ENCODE measurements around the gene PDLIM5.

Gene PDLIM5

GRCh38 chr4:94530073-94530472 lies 78.3 kb downstream of the PDLIM5 start:
- H3K4me3 ChIP-seq (ENCODE audit: low read depth, low read length), result no peak overlapping the region
- DNase-seq (ENCODE audit: low read depth), result no peak
- TF ChIP-seq CTCF (IDR thresholded peaks at IDR 0.05; ENCODE audit: insufficient read depth, low read depth, low read length, missing control alignments), result no peak

DNA sequence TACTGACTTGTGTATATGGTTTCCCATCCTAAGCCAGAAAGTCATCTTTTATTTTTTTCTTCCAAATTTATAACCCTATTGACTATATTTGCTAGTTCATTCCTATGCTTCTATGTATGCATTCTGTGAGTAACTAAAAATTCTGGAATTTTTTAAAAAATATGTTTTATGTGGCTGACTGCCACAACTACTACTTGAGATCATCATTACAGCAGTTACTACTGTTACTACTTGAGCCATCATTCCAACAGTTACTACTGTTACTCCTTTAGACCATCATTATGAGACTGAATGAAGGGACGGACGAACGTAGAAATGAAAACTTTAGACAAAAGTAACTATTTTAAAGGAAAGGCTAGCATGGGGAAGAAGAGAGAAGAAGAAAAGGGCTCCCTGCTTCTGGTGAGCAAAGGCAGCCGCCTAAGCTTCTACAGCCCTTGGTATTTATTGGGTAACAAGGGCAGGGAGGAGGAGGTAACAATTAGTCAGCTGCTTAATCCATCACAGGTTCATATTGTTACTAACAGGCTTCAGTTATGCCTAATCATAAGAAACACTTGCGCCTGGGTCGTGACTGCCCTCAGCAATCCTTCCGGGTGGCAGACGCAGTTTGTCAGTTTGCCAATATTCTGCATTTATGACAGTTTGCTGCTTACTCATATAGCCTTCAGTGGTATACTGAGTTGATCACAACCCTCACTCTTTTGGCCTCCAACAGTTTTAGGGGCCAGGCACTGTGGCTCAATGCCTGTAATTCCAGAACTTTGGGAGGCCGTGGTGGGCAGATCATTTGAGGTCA lies 80.4 kb downstream of the PDLIM5 start:
- no peak overlapping the region for H3K4me3 ChIP-seq (ENCODE audit: low read depth, low read length)
- no peak for TF ChIP-seq CTCF (IDR thresholded peaks at IDR 0.05; ENCODE audit: insufficient read depth, low read depth, low read length, missing control alignments)
- DNase-seq (ENCODE audit: low read depth), result no peak

GRCh38 chr4:94533405-94534223 lies 81.9 kb downstream of the PDLIM5 start:
- TF ChIP-seq CTCF (IDR thresholded peaks at IDR 0.05; ENCODE audit: insufficient read depth, low read depth, low read length, missing control alignments), result no peak
- DNase-seq (ENCODE audit: low read depth), result peak; percentile 11
- no peak overlapping the region for H3K4me3 ChIP-seq (ENCODE audit: low read depth, low read length)

DNA sequence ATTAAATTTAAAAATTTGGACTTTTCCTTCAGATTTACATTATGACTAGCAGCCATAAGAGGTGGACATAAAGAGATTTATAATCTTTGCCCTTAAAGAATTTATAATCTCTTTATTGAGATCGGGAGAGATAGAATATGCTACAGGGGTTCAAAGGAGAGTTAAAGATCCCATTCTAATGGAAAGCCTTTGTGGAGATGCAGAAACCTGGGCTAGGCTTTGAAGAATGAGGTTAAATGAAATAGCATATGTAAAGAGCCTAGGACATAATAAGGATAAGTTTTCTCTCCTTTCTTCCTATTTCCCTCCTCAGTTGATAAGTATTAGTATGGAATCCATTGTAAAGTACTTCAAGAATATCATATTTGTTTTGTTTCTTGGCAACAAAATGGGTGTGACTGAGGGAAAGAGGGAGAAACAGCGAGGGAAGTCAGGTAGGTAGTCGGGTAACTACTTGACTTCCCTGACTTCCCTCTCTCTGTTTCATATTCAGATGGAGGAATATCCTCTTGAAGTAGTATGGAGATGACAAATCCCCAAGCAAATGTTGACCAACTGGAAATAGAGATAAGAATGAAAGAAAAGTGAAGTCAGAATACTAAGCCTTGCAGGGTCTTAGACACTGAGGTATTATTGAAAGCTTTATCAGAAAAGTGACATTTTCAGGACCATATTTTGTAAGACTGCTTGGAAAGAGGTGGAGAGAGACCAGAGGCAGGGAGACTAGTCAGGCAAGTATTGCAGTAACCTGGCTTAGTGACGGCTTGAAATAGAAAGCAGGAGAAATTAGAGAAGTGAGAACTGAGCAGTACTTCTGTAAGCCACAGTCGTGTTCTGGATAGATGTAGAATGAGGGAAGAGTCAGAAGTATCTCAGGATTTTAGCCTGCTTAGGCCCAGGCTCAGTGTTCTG lies 82.9 kb downstream of the PDLIM5 start:
- no peak overlapping the region; the same call in 1 of the 2 replicates for H3K4me3 ChIP-seq (ENCODE audit: low read depth, low read length)
- no peak for TF ChIP-seq CTCF (IDR thresholded peaks at IDR 0.05; ENCODE audit: insufficient read depth, low read depth, low read length, missing control alignments)
- peak; percentile 75 for DNase-seq (ENCODE audit: low read depth)

GRCh38 chr4:94536049-94536448 lies 84.3 kb downstream of the PDLIM5 start:
- no peak overlapping the region for H3K4me3 ChIP-seq (ENCODE audit: low read depth, low read length)
- no peak for TF ChIP-seq CTCF (IDR thresholded peaks at IDR 0.05; ENCODE audit: insufficient read depth, low read depth, low read length, missing control alignments)
- no peak for DNase-seq (ENCODE audit: low read depth)

DNA sequence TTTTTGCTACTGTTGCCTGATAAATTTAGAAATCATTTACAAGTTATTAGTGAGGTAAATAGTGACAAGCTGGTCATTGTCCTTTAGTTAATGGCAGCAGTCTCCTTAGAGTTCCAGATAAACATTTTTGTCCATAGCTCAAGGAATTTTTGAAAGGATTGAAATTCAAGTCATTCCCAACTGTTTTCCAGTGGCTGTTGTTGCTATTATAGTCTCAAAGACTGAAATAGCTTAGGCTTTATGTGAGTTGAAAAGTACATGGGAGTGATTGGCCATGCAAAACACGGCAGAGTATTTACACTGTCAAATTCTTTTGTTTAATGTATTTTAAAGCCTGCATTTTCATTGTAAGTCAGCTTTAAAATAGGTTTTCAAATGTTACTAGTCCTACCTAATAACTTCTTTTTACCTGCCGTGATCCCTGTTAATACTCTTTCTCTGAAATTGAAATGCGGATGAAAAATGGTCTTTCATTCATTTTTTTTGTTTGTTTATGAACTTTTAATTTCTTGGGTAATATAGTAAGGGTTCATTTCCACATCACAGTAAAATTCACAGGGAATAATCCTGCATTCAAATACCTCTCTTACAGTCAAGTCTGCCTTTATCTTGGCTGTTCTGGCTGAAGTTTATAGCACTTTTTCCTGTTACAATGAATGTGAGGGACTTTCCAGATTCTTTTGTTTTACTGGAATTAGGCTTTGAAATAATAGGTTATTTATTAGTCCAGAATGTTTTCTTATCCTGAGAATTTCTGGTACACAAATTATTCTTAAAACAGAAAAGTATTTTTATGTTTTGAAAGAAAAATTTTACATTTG lies 85.1 kb downstream of the PDLIM5 start:
- H3K4me3 ChIP-seq (ENCODE audit: low read depth, low read length), result no peak overlapping the region
- no peak for DNase-seq (ENCODE audit: low read depth)
- no peak for TF ChIP-seq CTCF (IDR thresholded peaks at IDR 0.05; ENCODE audit: insufficient read depth, low read depth, low read length, missing control alignments)
